GM19324 (cell line): Measurements from ENCODE around the gene TSHZ1.

Experiments used
- ATAC-seq: cut with Tn5 transposase; IDR thresholded peaks from one replicate; pipeline ENCODE4 v1.9.1; 2021; ENCODE audit warnings: mild to moderate bottlenecking, moderate library complexity; ENCODE audit not compliant: unreplicated experiment, low FRiP score

TSHZ1 gene

GRCh38 chr18:75335511-75335910, 124.9 kb downstream of the TSHZ1 start:
- no peak for ATAC-seq

- no peak for ATAC-seq
Measured at GRCh38 chr18:75336767-75337166, 126.2 kb downstream of the TSHZ1 start.

GRCh38 chr18:75337348-75337747, 126.8 kb downstream of the TSHZ1 start:
- no peak for ATAC-seq

GRCh38 chr18:75338631-75339030, 128.0 kb downstream of the TSHZ1 start:
- ATAC-seq, result no peak
